ENCODE data around the gene BPIFB2. TPM values are rescaled to one million over a fixed set of nuclear protein-coding genes. Genes with fewer than 3 reads are reported as not detected.
"Not testable (repeated sequence)": the region's sequence is repeated elsewhere in the genome, so short reads cannot be mapped to it uniquely, and the experiment has no call there.

Gene BPIFB2, protein sequence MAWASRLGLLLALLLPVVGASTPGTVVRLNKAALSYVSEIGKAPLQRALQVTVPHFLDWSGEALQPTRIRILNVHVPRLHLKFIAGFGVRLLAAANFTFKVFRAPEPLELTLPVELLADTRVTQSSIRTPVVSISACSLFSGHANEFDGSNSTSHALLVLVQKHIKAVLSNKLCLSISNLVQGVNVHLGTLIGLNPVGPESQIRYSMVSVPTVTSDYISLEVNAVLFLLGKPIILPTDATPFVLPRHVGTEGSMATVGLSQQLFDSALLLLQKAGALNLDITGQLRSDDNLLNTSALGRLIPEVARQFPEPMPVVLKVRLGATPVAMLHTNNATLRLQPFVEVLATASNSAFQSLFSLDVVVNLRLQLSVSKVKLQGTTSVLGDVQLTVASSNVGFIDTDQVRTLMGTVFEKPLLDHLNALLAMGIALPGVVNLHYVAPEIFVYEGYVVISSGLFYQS
- not detected for total RNA-seq

GRCh38 chr20:33007376-33008335 lies at the start of gene BPIFB2:
TSS of gene BPIFB2 (plus strand) at chr20:33007704. CDS start at chr20:33008575, 871 bp downstream.
- H3K36me3 Mint-ChIP-seq (ENCODE audit: insufficient read depth in 2 of 2), result no peaks in the 10 kb centered on the region
- no peak for DNase-seq

DNA sequence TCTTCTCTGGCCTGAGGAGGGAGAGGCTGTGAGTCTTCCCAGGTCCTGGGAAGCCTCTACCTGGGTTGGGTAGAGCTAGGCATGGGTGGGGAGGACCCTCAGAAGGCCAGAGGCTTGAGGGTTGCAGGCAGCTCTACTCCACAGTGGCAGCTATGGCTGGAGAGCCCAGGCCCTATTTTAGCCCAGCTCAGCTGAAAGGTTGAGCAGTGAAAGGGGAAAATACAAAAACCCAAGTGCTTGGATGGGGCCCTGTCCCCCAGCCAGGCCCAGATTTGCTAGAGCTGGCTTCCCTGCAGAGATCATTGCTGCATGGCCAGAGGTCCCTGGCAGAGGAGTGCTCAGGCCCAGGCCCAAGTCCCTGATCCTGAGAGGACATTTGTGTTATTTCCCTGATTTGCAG lies 48.9 kb upstream of the BPIFB2 start:
- H3K4me3 Mint-ChIP-seq, result no peak overlapping the region
- peaks cover 11 to 23% of the 10 kb centered on the region in 2 donors for H3K36me3 Mint-ChIP-seq (ENCODE audit: insufficient read depth in 2 of 2)
- H3K27me3 Mint-ChIP-seq (ENCODE audit: low read depth), result no peaks in the 10 kb centered on the region
- ATAC-seq (replicated peaks in 1 of 2), result no peak
- DNase-seq, result no peak
- peaks cover 11 to 12% of the 10 kb centered on the region in 2 donors for H3K9me3 Mint-ChIP-seq
- peaks cover 25% of the 10 kb centered on the region for H3K4me1 Mint-ChIP-seq (ENCODE audit: low read depth)
- no peak overlapping the region for H3K27ac Mint-ChIP-seq

More at GRCh38 chr20:33007376-33008335, at the start of gene BPIFB2:
- H3K9me3 Mint-ChIP-seq, result peaks cover 2 to 3% of the 10 kb centered on the region in 2 donors
- H3K4me3 Mint-ChIP-seq, result no peak within 1 kb of the TSS
- peaks cover 11% of the 10 kb centered on the region for H3K4me1 Mint-ChIP-seq (ENCODE audit: low read depth)
- no peak within 1 kb of the TSS for H3K27ac Mint-ChIP-seq
- H3K27me3 Mint-ChIP-seq (ENCODE audit: low read depth), result no peaks in the 10 kb centered on the region
- no peak for ATAC-seq (replicated peaks in 1 of 2)

DNA sequence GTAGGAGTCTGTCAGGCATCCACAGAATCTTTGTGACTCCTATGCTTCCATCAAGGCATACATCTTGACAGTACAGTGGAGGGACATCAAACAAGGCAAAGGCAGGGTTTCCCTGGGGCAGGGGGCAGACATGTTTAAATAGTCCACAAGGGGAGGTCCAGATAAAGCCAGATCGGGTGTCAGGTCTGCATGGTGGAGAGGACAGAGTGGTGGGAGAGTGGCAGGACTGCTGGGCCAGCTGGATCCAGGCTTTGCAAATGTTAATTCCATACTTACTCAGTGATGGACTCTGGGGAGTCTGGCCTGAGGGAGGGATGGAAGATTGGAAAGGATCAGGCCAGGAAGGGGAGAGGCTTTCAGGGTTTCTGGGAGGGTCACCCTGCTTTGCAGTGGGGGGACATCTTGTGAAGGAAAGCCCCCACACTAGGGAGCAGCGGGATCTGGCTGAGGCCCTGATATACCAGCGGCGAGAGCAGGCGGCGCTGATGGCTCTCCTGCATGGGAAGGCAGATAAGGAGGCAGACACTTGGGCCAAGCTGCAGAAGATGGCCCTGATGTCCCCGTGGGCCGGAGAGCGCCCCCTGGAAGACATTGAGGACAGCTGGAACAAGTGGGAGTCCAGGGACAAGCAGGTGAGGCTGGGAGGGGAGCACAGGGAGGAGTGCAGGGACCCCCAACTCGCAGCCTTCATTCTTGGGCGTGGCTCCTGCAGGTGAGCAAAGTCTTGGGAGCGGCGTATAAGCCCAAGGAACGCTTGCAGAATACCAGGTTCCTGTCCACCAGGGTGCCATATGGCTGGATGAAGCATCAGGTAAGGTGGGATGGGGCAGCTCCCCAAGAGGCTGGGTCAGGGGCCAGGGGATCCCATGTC lies 47.9 kb upstream of the BPIFB2 start:
- no peak for DNase-seq
- Mint-ChIP-seq H3K4me1 (ENCODE audit: low read depth) (peaks cover 31% of the 10 kb centered on the region), H3K27ac (no peak overlapping the region)

DNA sequence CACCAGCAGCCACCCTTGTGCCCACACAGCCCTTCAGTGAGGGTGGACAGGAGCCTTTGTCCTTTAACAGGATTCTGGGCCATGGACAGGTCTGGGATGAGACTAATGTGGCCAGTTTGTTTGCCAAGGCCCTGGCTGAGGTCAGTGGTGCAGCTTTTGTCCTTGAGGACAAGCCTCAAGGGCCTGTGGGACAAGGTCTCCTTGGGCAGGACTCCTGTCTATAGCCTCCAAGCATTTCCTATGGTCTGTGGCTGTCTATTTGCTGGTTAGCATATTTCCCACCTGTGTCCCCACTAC lies 47.3 kb upstream of the BPIFB2 start:
- ATAC-seq (replicated peaks in 1 of 2), result no peak
- no peaks in the 10 kb centered on the region for H3K27me3 Mint-ChIP-seq (ENCODE audit: low read depth)
- DNase-seq, result no peak
- peaks cover 9 to 12% of the 10 kb centered on the region in 2 donors for H3K9me3 Mint-ChIP-seq
- peaks cover 33% of the 10 kb centered on the region for H3K4me1 Mint-ChIP-seq (ENCODE audit: low read depth)
- H3K4me3 Mint-ChIP-seq, result no peak overlapping the region
- no peak overlapping the region for H3K27ac Mint-ChIP-seq
- H3K36me3 Mint-ChIP-seq (ENCODE audit: insufficient read depth in 2 of 2), result peaks cover 10 to 19% of the 10 kb centered on the region in 2 donors

More for the DNA sequence above, 47.9 kb upstream of the BPIFB2 start:
- no peak overlapping the region for H3K4me3 Mint-ChIP-seq
- H3K27me3 Mint-ChIP-seq (ENCODE audit: low read depth), result no peaks in the 10 kb centered on the region
- no peak for ATAC-seq (replicated peaks in 1 of 2)
- peaks cover 9 to 12% of the 10 kb centered on the region in 2 donors for H3K9me3 Mint-ChIP-seq
- H3K36me3 Mint-ChIP-seq (ENCODE audit: insufficient read depth in 2 of 2), result peaks cover 10 to 19% of the 10 kb centered on the region in 2 donors

DNA sequence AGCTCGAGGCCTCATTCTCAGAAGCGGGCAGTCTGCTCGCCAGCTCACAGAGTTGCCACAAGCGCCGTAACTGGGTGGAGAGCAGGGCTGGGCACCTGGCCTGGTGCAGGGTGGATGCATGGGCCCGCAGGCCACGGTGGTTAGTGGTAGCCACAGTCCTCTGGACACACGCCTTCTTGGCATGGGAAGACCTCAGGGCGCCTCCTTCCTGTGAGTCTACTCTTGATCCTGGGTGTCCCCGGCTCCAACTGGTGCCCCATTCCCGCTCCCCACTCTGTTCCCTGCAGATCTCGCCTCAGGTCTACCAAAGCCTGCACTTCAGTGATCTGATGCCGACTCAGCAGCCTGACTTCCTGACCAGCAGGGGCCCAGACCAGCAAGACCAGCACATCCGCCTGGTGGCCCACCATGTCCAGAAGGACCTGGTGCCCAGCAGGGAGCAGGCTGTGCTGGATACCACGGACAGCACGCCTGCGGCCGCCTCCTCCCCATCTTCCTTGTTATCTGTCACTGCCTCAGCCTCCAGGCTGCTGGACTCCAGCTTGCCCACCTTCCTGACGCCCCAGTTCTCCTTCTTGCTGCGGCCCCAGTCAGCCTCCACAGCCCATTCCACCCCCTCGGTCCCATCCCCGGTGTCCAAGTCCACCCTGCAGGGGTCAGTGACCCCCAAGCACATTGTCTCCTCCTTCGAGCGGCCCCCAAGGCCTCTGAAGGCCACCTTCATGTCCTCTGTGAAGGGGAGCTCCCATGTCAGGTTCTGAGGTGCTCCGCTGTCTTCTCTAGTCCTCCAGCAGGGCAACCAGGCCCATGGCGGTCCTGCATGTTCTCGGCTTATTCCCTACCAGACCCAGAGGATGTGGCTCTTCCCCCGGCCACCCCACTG lies 46.4 kb upstream of the BPIFB2 start:
- H3K27me3 Mint-ChIP-seq (ENCODE audit: low read depth), result no peaks in the 10 kb centered on the region
- H3K4me1 Mint-ChIP-seq (ENCODE audit: low read depth), result peaks cover 42% of the 10 kb centered on the region
- H3K9me3 Mint-ChIP-seq, result peaks cover 8 to 9% of the 10 kb centered on the region in 2 donors
- ATAC-seq (replicated peaks in 1 of 2) (no peak), DNase-seq (no peak)
- no peak overlapping the region for H3K27ac Mint-ChIP-seq
- H3K36me3 Mint-ChIP-seq (ENCODE audit: insufficient read depth in 2 of 2), result peaks cover 10 to 16% of the 10 kb centered on the region in 2 donors
- no peak overlapping the region for H3K4me3 Mint-ChIP-seq

GRCh38 chr20:32962053-32962452 lies 45.5 kb upstream of the BPIFB2 start:
- no peak overlapping the region for H3K27ac Mint-ChIP-seq
- DNase-seq, result no peak
- H3K36me3 Mint-ChIP-seq (ENCODE audit: insufficient read depth in 2 of 2), result peaks cover 7 to 10% of the 10 kb centered on the region in 2 donors
- peaks cover 51% of the 10 kb centered on the region for H3K4me1 Mint-ChIP-seq (ENCODE audit: low read depth)
- H3K9me3 Mint-ChIP-seq, result peaks cover 5 to 7% of the 10 kb centered on the region in 2 donors
- no peak overlapping the region for H3K4me3 Mint-ChIP-seq
- no peak for ATAC-seq (replicated peaks in 1 of 2)
- H3K27me3 Mint-ChIP-seq (ENCODE audit: low read depth), result no peaks in the 10 kb centered on the region

GRCh38 chr20:32962646-32963045 lies 44.9 kb upstream of the BPIFB2 start:
- H3K9me3 Mint-ChIP-seq; DNase-seq; H3K36me3 Mint-ChIP-seq (ENCODE audit: insufficient read depth in 2 of 2); H3K27me3 Mint-ChIP-seq (ENCODE audit: low read depth); H3K4me3 Mint-ChIP-seq; H3K27ac Mint-ChIP-seq; ATAC-seq (replicated peaks in 1 of 2): not testable (repeated sequence)
- peaks cover 57% of the 10 kb centered on the region for H3K4me1 Mint-ChIP-seq (ENCODE audit: low read depth)

- H3K4me1 Mint-ChIP-seq (ENCODE audit: low read depth), result peaks cover 63% of the 10 kb centered on the region
- peaks cover under 1 to 5% of the 10 kb centered on the region in 2 donors for H3K9me3 Mint-ChIP-seq
- ATAC-seq (replicated peaks in 1 of 2), result no peak
- no peak overlapping the region for H3K4me3 Mint-ChIP-seq
- no peak overlapping the region for H3K27ac Mint-ChIP-seq
- DNase-seq, result no peak
- no peaks in the 10 kb centered on the region for H3K27me3 Mint-ChIP-seq (ENCODE audit: low read depth)
- H3K36me3 Mint-ChIP-seq (ENCODE audit: insufficient read depth in 2 of 2), result peaks cover 0 to under 1% of the 10 kb centered on the region in 2 donors
Observed at GRCh38 chr20:32963176-32963575, 44.3 kb upstream of the BPIFB2 start.

DNA sequence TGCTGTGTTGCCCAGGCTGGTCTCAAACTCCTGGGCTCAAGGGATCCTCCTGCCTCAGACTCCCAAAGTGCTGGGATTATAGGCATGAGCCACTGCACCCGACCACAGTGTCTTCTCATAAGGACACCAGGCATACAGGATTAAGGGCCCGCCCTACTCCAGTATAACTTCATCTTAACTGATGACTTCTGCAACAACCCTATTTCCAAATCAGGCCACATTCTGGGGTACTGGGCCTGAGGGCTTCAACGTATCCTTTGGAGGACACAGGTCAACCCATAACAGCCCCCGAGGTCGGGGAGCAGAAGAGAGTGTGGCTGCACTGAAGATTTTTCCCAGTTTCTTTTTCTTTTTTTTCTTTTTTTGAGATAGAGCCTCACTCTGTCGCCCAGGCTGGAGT lies 42.9 kb upstream of the BPIFB2 start:
- Mint-ChIP-seq H3K9me3 (peaks cover 0 to 2% of the 10 kb centered on the region in 2 donors), H3K27ac (no peak overlapping the region), H3K4me1 (ENCODE audit: low read depth) (peaks cover 77% of the 10 kb centered on the region), H3K4me3 (no peak overlapping the region), H3K27me3 (ENCODE audit: low read depth) (no peaks in the 10 kb centered on the region), H3K36me3 (ENCODE audit: insufficient read depth in 2 of 2) (no peaks in the 10 kb centered on the region)
- DNase-seq (no peak), ATAC-seq (replicated peaks in 1 of 2) (no peak)

DNA sequence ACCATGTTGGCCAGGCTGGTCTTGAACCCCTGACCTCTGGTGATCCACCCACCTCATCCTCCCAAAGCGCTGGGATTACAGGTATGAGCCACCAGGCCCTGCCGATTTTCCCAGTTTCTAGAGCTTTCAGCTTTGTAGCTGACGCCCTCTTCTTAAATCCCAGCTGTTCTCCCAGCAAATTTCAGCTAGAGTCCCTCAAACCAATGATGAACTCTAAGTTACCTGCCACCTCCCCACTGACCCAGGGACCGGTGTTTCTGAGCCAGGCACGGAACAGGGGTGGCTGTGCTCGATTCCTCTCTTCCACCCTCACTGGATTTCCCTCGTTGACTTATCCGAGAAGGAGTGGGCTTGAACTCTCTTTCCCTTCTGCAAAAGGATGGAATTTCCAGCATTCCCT lies 42.4 kb upstream of the BPIFB2 start:
- H3K9me3 Mint-ChIP-seq, result peaks cover 0 to 2% of the 10 kb centered on the region in 2 donors
- no peaks in the 10 kb centered on the region for H3K36me3 Mint-ChIP-seq (ENCODE audit: insufficient read depth in 2 of 2)
- no peak for ATAC-seq (replicated peaks in 1 of 2)
- no peaks in the 10 kb centered on the region for H3K27me3 Mint-ChIP-seq (ENCODE audit: low read depth)
- H3K4me1 Mint-ChIP-seq (ENCODE audit: low read depth), result peaks cover 82% of the 10 kb centered on the region
- H3K27ac Mint-ChIP-seq, result peak overlapping the region; percentile 70
- no peak for DNase-seq
- H3K4me3 Mint-ChIP-seq, result no peak overlapping the region

DNA sequence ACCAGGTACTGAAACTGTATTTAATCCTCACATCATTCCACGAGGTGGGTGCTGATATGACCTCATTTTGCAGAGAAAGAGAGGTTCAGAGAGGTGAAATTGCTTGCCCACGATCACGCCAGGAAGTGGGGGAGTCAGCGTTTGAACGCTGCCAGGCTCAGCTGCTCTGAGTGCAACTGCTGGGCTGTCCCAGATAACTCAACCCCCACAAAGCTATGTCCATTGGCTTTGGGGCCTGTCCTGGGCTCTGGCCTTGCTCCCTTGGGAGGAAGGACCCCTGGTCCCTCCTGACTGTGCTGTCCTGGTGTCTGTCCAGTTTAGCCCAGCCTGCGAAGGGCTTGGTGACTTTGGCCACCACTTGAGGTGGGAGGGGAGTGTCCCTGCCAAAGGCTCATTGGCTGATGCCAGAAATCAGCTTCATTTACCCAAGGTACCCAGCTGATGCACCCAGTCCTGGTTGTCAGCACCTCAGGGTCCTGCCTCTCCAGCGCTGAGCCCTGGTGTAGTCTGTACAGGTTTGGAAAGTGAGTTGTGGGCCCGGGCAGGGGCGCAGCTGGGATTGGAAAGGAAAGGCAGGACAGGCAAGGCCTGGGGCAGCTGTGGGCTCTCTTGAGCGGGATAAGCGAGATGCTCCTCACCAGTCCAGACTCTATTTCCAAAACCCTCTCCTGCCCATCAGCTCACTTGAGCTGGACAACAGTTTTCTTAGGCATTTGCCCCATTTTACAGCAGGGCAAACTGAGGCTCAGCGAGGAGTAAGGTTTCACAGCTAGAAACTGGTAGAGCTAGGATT lies 41.7 kb upstream of the BPIFB2 start:
- Mint-ChIP-seq H3K27me3 (ENCODE audit: low read depth) (no peaks in the 10 kb centered on the region), H3K9me3 (peaks cover 0 to 2% of the 10 kb centered on the region in 2 donors), H3K36me3 (ENCODE audit: insufficient read depth in 2 of 2) (no peaks in the 10 kb centered on the region), H3K4me3 (peak overlapping the region; percentile 31 to 48), H3K4me1 (ENCODE audit: low read depth) (peaks cover 84% of the 10 kb centered on the region), H3K27ac (peak overlapping the region; percentile 70)
- peak in 1 of 2 donors; percentile 28 for DNase-seq
- no peak for ATAC-seq (replicated peaks in 1 of 2)

All from activated T-cell treated with anti-CD3 and anti-CD28 coated beads, Interleukin-2, amount 50 U/mL, for 72 hours (primary cell).